LNCaP clone FGC (cell line): ENCODE results near the gene DNASE1.

ENCODE experiments used
- DNase-seq: peaks from one replicate; pipeline ENCODE4 v3.0.0-alpha.2; 2011; ENCODE audit warnings: low read depth
- H3K4me3 ChIP-seq: 2 replicates; pipeline ENCODE4 v1.5.1; 2011; ENCODE audit warnings: mild to moderate bottlenecking, low read depth, low read length, control low read depth
- TF ChIP-seq, protein P1 (sequence below): IDR thresholded peaks from 2 replicates; pipeline ENCODE4 v1.5.1; 2012; ENCODE audit warnings: mild to moderate bottlenecking; ENCODE audit not compliant: control insufficient read depth, insufficient read depth; ENCODE audit errors: extremely low read depth

The DNASE1 gene

DNA sequence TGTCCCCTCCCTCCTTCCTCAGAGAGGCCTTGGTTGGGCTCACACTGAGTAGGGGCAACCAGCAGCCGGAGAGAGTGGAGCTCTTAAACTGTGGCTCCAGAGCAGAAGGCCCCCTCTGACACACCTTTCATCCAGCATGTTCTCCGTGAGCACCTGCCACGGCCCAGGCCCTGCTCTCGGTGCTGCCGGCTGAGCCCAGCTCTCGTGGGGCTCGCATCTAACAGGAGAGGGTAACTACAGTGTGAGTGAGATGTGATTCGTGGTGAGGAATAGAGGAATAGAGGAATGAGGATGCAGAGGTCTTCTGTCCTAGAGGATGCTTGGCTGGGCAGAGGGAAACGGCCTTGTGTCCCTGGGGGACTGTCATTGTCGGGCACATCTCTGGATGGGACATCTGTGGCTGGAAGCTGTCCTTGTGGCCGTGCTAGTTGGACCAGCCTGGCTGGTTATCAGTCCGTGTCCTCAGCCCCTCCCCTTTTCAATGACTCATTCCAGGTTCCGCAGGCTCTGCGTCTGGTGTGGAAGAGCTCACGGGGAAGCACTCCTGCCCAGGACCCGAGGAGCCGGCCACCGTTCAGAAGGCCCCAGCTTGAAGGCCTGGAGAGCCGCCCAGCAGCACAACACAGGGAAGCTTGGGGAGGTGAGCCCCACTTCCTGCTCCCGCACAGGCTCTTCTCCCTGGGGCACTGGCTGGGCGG is 11.9 kb upstream of the DNASE1 start:
- peak; percentile 85 for DNase-seq
- TF ChIP-seq, protein P1, sequence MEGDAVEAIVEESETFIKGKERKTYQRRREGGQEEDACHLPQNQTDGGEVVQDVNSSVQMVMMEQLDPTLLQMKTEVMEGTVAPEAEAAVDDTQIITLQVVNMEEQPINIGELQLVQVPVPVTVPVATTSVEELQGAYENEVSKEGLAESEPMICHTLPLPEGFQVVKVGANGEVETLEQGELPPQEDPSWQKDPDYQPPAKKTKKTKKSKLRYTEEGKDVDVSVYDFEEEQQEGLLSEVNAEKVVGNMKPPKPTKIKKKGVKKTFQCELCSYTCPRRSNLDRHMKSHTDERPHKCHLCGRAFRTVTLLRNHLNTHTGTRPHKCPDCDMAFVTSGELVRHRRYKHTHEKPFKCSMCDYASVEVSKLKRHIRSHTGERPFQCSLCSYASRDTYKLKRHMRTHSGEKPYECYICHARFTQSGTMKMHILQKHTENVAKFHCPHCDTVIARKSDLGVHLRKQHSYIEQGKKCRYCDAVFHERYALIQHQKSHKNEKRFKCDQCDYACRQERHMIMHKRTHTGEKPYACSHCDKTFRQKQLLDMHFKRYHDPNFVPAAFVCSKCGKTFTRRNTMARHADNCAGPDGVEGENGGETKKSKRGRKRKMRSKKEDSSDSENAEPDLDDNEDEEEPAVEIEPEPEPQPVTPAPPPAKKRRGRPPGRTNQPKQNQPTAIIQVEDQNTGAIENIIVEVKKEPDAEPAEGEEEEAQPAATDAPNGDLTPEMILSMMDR = no peak
- H3K4me3 ChIP-seq = peak overlapping the region; percentile 71

DNA sequence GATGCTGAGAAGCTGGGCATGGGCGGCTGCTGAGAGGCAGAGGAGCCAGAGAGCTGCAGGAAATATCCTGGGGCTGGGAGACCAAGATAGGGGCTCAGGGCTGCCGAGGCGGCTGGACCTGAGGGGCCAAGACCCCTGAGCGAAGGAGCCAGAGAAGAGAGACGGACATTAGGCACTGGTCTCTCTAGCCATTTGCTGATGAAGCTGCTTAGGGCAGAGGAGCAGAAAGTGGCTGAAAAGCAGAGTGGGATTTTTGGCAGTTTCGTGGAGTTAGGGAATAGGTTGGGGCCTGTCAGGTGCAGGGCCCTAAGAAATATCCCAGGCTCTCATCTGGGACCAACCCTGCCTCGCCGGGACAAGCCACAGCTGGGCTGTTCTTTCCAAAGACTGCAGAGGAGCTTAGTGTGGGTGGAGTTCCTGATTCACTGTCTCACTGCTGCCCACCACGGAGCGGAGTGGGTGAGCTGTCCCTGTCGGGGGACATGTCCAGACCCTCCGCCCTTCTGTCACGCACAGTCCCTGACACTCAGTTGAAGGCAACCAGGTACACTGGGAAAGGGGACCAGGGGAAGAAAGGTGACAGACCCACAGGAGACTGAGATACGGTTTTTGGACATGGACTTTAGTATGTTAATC is 11.3 kb upstream of the DNASE1 start:
- H3K4me3 ChIP-seq = peak overlapping the region; percentile 71
- TF ChIP-seq, protein P1 = no peak
- DNase-seq = no peak

DNA sequence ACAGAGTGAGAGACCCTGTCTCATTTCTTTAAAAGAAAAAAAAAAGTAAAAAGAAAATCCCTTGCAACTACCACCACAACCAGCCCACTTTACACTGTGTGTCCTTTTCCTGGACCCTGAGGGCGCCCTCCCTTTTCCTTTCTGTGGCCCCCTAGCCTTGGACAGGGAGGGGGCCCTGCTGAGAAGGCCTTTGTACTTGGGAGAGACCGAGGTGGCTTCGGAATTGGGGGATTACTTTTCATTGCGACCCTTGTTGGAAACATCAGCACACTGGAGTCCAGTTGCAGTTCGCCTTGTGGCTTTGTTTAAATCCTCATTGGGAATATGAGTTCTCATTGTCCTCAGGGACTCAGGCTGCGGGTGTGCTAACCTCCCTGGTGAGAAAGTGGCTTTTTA is 9.4 kb upstream of the DNASE1 start:
- TF ChIP-seq, protein P1 = no peak
- DNase-seq = no peak
- no peak overlapping the region for H3K4me3 ChIP-seq

DNA sequence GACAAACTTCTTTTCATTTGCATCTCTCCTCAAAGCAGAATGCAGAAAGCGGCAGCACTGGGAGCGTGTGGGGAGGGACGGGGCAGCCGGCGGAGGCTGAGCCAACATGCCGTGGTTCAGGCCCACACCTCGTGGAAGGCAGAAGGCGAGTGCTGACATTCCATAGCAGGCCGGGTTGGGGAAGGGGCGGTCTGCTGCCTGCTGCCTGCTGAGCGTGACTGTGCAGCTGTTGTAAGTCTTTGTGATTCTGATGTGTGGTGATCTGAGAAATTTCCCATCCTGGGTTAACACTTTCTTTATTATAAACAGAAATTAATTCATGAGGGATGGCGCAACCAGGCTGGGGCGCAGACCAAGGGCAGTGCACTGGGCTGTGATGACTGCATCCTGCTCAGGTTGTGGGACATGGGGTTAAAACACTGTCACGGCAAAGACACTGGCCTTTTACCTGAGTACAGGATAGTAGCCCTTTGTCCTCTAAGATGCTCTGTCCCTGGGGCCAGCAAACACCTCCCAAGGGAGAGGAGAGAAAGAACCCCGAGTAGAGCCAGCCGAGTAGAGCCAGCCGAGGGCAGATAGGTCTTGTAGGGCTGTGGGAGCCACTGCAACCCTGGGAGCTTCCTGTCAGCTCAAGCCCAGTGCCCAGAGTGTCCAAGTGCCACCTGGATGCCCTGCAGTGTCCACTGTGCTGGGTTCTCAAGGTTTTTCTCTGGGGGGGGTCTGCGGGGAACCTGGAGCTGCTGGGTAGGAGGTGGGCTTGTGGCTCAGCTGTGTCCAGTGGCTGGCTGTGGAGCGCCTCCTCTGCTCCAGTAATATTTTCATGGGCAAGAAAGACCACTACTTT is 8.8 kb upstream of the DNASE1 start:
- peak overlapping the region; percentile 23; the same call in 1 of the 2 replicates for H3K4me3 ChIP-seq

DNA sequence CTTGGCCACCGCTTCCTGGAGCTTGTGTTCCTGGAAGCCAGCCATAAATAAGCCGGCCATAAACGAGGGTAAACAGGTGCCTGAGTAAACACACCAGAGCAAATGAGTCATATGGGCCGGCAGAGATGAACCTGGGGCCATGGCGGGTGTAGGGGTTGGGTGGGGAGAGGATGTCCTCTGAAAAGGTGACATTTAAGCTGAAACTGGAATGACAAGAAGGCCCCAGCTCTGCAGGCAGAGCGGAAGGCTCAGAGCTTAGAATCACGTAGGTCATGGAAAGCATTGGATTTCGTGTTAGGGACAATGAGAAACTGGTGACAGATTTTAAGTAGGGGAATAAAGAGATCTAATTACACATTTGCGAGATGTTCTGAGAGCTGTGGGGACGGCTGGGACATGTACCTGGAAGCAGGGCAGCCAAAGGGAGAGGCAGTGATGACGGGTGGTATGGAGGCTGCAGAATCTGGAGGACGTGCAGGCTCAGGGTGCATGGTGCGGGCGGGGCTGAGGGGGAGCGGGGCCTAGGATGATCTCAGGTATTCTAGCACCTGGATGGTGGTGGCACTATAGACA is 8.1 kb upstream of the DNASE1 start:
- peak overlapping the region; percentile 25; the same call in 1 of the 2 replicates for H3K4me3 ChIP-seq
- peak; percentile 95 for DNase-seq
- TF ChIP-seq, protein P1 = no peak

More for the DNA sequence above, 8.8 kb upstream of the DNASE1 start:
- DNase-seq = peak; percentile 31
- TF ChIP-seq, protein P1 = no peak

DNA sequence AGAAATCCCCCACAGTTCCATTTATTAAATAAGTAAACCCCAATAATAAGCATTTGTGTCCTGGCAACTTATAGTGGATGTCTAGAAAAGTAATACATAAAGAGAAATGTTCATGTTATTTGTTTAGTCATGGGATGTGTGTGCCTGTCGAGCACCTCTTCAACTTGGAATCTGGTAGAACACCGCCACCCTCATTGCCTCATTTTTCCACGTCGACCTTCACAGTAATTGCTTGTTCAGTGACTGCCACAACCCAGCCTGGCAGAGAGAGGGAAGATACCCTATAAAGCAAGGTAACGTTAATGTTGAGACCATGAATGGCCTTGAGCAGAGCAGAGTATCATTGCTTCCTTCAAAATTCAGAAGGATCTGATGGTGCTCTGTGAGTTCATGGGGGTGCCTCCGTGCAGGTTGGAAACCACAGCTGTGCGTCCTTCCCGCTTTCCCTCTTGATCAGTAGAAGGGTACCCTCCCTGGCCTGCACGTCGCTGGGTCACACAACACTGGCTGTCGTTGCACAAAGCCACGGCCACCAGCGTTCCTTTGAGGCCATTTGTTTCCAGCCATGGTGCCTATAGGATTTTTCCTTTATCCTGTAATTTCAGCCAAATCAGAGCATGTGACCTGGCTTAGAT is 3.7 kb upstream of the DNASE1 start:
- TF ChIP-seq, protein P1 = no peak
- no peak for DNase-seq
- no peak overlapping the region for H3K4me3 ChIP-seq
